NB4 (cell line): Measurements from ENCODE around the gene CDH8.
"Not testable (repeated sequence)": the region's sequence is repeated elsewhere in the genome, so short reads cannot be mapped to it uniquely, and the experiment has no call there.

Experiments used
- DNase-seq: peaks from one replicate; pipeline ENCODE4 v3.0.0; 2010; ENCODE audit warnings: low read depth
- H3K4me3 ChIP-seq: one replicate; pipeline ENCODE4 v1.5.1; 2011; ENCODE audit warnings: mild to moderate bottlenecking, low read depth, low read length, moderate library complexity
- MYC ChIP-seq: IDR thresholded peaks from 2 replicates; pipeline ENCODE4 v1.6.1; 2011; ENCODE audit warnings: low read depth, low read length
- POLR2A ChIP-seq: IDR thresholded peaks from 2 replicates; pipeline ENCODE4 v1.6.1; 2011; ENCODE audit warnings: mild to moderate bottlenecking; ENCODE audit not compliant: insufficient read length; ENCODE audit errors: extremely low read depth
- TF ChIP-seq, protein P1 (sequence below): IDR thresholded peaks from one replicate; pipeline ENCODE4 v1.5.1; 2012; ENCODE audit warnings: low read depth, low read length
- TF ChIP-seq, protein P2 (sequence below): IDR thresholded peaks from 2 replicates; pipeline ENCODE4 v1.6.1; 2011; ENCODE audit warnings: low read depth, low read length

The CDH8 gene

DNA sequence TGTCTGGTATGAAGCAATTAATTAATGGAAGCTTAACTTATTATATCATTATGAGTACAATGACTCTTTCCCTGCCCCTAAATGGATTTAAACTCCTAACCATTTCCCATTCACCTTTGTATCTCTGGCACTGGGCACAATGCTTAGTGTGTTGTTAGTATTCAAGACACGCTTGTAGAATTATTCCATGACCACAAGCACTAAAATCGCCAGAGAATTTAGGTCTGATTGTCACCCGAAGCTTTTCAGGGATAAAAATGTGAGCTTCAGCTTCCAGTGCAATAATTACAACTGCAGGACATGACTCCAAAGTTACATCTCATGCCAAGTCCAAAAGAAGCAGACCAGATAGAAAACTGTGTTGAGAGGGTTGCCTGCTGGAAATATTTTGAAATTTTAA is 101.6 kb downstream of the CDH8 start:
- TF ChIP-seq, protein P1, sequence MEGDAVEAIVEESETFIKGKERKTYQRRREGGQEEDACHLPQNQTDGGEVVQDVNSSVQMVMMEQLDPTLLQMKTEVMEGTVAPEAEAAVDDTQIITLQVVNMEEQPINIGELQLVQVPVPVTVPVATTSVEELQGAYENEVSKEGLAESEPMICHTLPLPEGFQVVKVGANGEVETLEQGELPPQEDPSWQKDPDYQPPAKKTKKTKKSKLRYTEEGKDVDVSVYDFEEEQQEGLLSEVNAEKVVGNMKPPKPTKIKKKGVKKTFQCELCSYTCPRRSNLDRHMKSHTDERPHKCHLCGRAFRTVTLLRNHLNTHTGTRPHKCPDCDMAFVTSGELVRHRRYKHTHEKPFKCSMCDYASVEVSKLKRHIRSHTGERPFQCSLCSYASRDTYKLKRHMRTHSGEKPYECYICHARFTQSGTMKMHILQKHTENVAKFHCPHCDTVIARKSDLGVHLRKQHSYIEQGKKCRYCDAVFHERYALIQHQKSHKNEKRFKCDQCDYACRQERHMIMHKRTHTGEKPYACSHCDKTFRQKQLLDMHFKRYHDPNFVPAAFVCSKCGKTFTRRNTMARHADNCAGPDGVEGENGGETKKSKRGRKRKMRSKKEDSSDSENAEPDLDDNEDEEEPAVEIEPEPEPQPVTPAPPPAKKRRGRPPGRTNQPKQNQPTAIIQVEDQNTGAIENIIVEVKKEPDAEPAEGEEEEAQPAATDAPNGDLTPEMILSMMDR = no peak
- TF ChIP-seq MYC (no peak), POLR2A (no peak)
- TF ChIP-seq, protein P2, sequence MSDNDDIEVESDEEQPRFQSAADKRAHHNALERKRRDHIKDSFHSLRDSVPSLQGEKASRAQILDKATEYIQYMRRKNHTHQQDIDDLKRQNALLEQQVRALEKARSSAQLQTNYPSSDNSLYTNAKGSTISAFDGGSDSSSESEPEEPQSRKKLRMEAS = no peak
- H3K4me3 ChIP-seq = no peak overlapping the region
- DNase-seq = no peak

DNA sequence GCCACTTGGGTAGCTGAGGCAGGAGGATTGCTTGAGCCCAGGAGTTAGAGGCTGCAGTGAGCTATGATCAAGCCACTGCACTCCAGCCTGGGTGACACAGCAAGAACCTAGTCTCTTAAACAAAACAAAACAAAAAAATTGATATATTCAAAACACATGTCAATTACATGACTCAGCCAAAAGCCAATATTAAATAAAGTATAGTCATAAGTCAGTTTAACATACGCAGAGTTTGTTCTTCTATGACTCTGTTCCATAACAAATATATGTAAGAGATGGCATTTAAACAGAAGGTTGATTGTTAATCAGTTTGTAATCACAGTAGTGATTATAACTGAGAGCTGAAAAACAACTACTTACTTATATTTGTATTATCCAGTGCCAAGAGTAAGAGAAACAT is 106.5 kb downstream of the CDH8 start:
- no peak for DNase-seq
- TF ChIP-seq POLR2A = no peak
- no peak for TF ChIP-seq MYC
- TF ChIP-seq, protein P2 = no peak
- TF ChIP-seq, protein P1 = no peak
- H3K4me3 ChIP-seq = no peak overlapping the region

DNA sequence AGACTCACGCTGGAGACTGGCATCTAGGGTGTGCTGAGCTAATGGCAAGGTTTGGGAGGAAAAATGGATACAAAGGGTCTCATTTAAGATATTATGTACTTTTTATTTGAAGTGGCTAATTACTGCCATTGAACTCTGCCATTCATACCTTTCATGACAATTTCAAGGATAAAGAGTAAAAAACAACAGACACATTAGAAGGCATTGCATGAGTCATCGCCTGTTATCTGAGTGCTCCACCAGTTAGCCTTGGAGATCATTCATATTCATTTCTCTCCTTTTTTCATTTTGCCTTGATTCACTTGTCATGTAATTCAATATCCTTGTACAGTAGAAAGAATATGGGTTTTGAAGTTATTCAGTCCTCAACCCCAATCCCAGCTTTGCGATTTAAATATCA is 109.5 kb downstream of the CDH8 start:
- TF ChIP-seq, protein P2 = no peak
- TF ChIP-seq POLR2A (no peak), MYC (no peak)
- TF ChIP-seq, protein P1 = no peak
- no peak overlapping the region for H3K4me3 ChIP-seq
- no peak for DNase-seq

DNA sequence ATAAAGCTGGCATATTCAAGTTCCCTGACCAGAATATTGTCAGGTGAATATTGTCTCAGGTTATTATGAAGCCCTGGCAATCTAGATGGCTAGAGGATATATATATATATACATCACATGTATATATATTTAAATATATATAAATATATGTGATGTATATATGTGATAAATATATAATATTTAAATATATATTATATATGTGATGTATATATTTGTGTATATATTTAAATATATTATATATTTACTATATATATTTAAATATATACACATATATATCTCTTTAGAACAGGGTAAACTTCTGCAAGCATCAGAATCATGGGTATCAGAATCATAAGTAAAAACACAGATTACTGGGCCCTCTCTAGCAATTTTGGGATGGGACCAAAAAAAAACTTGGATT is 112.6 kb downstream of the CDH8 start:
- TF ChIP-seq, protein P2 = no peak
- TF ChIP-seq MYC (no peak), POLR2A (no peak)
- TF ChIP-seq, protein P1 = no peak
- DNase-seq = no peak
- H3K4me3 ChIP-seq = no peak overlapping the region

DNA sequence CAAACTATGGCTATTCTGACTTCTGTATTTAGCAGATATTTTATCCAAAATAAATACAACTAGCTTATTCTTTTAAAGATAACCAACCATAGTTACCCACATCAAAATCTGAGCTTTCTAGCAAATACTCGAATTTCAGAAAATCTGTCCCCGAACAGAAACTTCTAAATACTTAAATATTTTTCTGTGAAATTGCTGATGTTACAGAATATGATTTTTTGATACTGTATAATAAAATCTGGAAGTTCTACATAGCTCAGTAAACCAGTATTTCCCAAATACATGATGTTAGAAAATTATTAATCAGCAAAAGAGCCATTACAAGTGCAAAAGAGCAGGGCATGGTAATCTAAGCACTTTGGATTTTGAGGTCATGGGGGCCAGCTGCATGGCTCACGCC is 114.9 kb downstream of the CDH8 start:
- TF ChIP-seq, protein P1 = no peak
- TF ChIP-seq, protein P2 = no peak
- TF ChIP-seq POLR2A = no peak
- no peak for TF ChIP-seq MYC
- H3K4me3 ChIP-seq = no peak overlapping the region
- DNase-seq = no peak

DNA sequence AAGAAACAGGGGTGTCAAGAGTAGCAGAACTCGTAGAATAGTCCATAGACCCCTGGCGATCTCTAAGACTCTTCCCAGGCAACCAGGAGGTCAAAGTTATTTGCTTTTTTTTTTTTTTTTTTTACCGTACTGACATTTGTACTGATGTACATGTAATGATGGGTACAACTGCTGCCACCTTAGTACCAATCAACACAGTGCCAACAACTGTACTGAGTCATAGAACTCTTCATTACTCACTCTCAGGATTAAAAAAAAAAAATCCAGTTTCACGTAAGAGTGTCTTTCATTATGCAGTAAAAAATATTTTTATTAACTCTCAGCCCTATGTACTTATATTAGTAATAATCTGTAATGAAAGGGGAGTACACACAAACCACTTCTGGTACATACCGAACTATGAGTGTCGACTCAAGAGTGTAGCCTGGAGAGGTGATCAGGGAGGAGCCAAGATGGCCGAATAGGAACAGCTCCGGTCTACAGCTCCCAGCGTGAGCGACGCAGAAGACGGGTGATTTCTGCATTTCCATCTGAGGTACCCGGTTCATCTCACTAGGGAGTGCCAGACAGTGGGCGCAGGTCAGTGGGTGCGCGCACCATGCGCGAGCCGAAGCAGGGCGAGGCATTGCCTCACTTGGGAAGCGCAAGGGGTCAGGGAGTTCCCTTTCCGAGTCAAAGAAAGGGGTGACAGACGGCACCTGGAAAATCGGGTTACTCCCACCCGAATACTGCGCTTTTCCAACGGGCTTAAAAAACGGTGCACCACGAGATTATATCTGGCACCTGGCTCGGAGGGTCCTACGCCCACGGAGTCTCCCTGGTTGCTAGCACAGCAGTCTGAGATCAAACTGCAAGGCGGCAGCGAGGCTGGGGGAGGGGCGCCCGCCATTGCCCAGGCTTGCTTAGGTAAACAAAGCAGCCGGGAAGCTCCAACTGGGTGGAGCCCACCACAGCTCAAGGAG is 118.1 kb downstream of the CDH8 start:
- DNase-seq, H3K4me3 ChIP-seq: not testable (repeated sequence)
